ENCODE data around the gene GRID1. TPM values are rescaled to one million over a fixed set of nuclear protein-coding genes. Genes with fewer than 3 reads are reported as not detected.

The GRID1 gene
- total and polyA plus RNA-seq, 2 experiments from 2014 or later, result not detected

DNA sequence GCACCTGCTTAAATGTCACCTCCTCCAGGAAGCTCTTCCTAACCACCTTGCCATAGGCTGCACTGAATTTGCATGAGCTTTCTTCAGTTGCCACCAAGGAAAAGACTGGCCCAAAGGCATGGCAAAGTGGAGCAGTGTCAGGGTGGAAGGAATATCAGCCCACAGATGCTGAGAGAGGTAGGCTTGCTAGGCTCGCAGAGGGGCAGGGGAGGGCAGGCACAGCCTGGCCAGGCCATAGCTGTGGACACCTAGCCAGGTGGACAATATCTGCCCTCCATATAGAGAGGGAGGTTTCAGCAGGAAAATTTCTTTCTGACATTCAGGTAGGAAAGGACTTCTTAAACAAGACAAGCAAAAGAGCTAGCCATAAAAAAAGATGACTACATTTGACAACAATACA, 166.3 kb downstream of the GRID1 start:
- no peaks in the 10 kb centered on the region for H3K9me3 ChIP-seq (ENCODE audit: low read depth)
- WGBS, 2 experiments (ENCODE audit: low coverage in 1 of 2, low lambda C conversion rate in 2 of 2, missing lambda C conversion rate in 2 of 2), result 8 to 53% methylated on average over 1 of the region's 1 CpG
- no peaks in the 10 kb centered on the region for H3K79me2 ChIP-seq (ENCODE audit: insufficient read depth)
- H3F3A ChIP-seq (ENCODE audit: insufficient read depth), result no peaks in the 10 kb centered on the region
- no peaks in the 10 kb centered on the region for H3K27me3 ChIP-seq (replicated peaks; ENCODE audit: insufficient read depth)
- in situ Hi-C loops (cut with MboI), result no loop called here
- no peak for TF ChIP-seq EZH2 (IDR thresholded peaks at IDR 0.05; ENCODE audit: insufficient read depth, poor library complexity, severe bottlenecking)
- no peak for TF ChIP-seq EZH2phosphoT487 (IDR thresholded peaks at IDR 0.05; ENCODE audit: insufficient read depth, low read depth)
- H3K4me3 ChIP-seq, result no peak overlapping the region
- H3K4me2 ChIP-seq (ENCODE audit: unreplicated experiment), result no peak overlapping the region
- no peaks in the 10 kb centered on the region for H3K36me3 ChIP-seq (ENCODE audit: low read depth)
- no peaks in the 10 kb centered on the region for H3K4me1 ChIP-seq (ENCODE audit: insufficient read depth)
- no peak for DNase-seq
- H4K20me1 ChIP-seq (ENCODE audit: insufficient read depth), result no peaks in the 10 kb centered on the region
- no peaks in the 10 kb centered on the region for H3K9me2 ChIP-seq (ENCODE audit: insufficient read depth)
- H3K27ac ChIP-seq, result no peak overlapping the region
- no peak overlapping the region for H2AFZ ChIP-seq
- no peak overlapping the region for H3K9ac ChIP-seq

- no peak overlapping the region for H2AFZ ChIP-seq
- no peaks in the 10 kb centered on the region for H3K36me3 ChIP-seq (ENCODE audit: low read depth)
- no peaks in the 10 kb centered on the region for H3K9me2 ChIP-seq (ENCODE audit: insufficient read depth)
- no peaks in the 10 kb centered on the region for H3K9me3 ChIP-seq (ENCODE audit: low read depth)
- H3K79me2 ChIP-seq (ENCODE audit: insufficient read depth), result no peaks in the 10 kb centered on the region
- H3K27me3 ChIP-seq (replicated peaks; ENCODE audit: insufficient read depth), result no peaks in the 10 kb centered on the region
- TF ChIP-seq EZH2phosphoT487 (IDR thresholded peaks at IDR 0.05; ENCODE audit: insufficient read depth, low read depth), result no peak
- TF ChIP-seq EZH2 (IDR thresholded peaks at IDR 0.05; ENCODE audit: insufficient read depth, poor library complexity, severe bottlenecking), result no peak
- in situ Hi-C loops (cut with MboI), result no loop called here
- no peak overlapping the region for H3K27ac ChIP-seq
- WGBS, 2 experiments (ENCODE audit: low coverage in 1 of 2, low lambda C conversion rate in 2 of 2, missing lambda C conversion rate in 2 of 2), result 0 to 3% methylated on average over 1 of the region's 1 CpG
- no peak for DNase-seq
- no peak overlapping the region for H3K4me2 ChIP-seq (ENCODE audit: unreplicated experiment)
- no peaks in the 10 kb centered on the region for H3F3A ChIP-seq (ENCODE audit: insufficient read depth)
- H3K4me3 ChIP-seq, result no peak overlapping the region
- H3K9ac ChIP-seq, result no peak overlapping the region
- no peaks in the 10 kb centered on the region for H3K4me1 ChIP-seq (ENCODE audit: insufficient read depth)
- no peaks in the 10 kb centered on the region for H4K20me1 ChIP-seq (ENCODE audit: insufficient read depth)
Measured at GRCh38 chr10:86199041-86199440, 167.6 kb downstream of the GRID1 start.

DNA sequence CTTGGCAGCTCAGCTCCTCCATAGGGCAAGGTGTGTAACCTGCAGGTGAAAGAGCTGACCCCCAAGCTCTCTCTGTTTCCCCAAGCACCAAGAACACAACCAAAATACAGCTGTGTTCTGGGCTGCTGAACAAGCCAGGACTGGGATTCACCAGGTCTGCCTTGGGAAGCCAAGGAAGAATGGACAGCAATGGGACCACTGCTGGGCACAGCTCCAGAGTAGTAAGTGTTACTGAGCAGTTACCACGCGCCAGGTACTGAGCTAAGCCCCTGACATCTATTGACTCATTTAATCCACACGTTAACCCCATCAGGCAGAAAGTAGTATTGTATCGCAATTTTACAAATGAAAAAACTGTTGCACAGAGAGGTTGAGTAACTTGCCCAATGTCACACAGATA, 168.3 kb downstream of the GRID1 start:
- H3K4me1 ChIP-seq (ENCODE audit: insufficient read depth), result no peaks in the 10 kb centered on the region
- no peak for DNase-seq
- no peaks in the 10 kb centered on the region for H4K20me1 ChIP-seq (ENCODE audit: insufficient read depth)
- H3F3A ChIP-seq (ENCODE audit: insufficient read depth), result no peaks in the 10 kb centered on the region
- in situ Hi-C loops (cut with MboI), result no loop called here
- no peak for TF ChIP-seq EZH2phosphoT487 (IDR thresholded peaks at IDR 0.05; ENCODE audit: insufficient read depth, low read depth)
- TF ChIP-seq EZH2 (IDR thresholded peaks at IDR 0.05; ENCODE audit: insufficient read depth, poor library complexity, severe bottlenecking), result no peak
- no peaks in the 10 kb centered on the region for H3K79me2 ChIP-seq (ENCODE audit: insufficient read depth)
- no peak overlapping the region for H3K4me3 ChIP-seq
- no peaks in the 10 kb centered on the region for H3K9me3 ChIP-seq (ENCODE audit: low read depth)
- H3K9ac ChIP-seq, result no peak overlapping the region
- H3K27me3 ChIP-seq (replicated peaks; ENCODE audit: insufficient read depth), result no peaks in the 10 kb centered on the region
- no peak overlapping the region for H2AFZ ChIP-seq
- H3K9me2 ChIP-seq (ENCODE audit: insufficient read depth), result no peaks in the 10 kb centered on the region
- no peak overlapping the region for H3K27ac ChIP-seq
- no peak overlapping the region for H3K4me2 ChIP-seq (ENCODE audit: unreplicated experiment)
- WGBS, 2 experiments (ENCODE audit: low coverage in 1 of 2, low lambda C conversion rate in 2 of 2, missing lambda C conversion rate in 2 of 2), result 55 to 59% methylated on average over 4 of the region's 4 CpGs
- no peaks in the 10 kb centered on the region for H3K36me3 ChIP-seq (ENCODE audit: low read depth)

DNA sequence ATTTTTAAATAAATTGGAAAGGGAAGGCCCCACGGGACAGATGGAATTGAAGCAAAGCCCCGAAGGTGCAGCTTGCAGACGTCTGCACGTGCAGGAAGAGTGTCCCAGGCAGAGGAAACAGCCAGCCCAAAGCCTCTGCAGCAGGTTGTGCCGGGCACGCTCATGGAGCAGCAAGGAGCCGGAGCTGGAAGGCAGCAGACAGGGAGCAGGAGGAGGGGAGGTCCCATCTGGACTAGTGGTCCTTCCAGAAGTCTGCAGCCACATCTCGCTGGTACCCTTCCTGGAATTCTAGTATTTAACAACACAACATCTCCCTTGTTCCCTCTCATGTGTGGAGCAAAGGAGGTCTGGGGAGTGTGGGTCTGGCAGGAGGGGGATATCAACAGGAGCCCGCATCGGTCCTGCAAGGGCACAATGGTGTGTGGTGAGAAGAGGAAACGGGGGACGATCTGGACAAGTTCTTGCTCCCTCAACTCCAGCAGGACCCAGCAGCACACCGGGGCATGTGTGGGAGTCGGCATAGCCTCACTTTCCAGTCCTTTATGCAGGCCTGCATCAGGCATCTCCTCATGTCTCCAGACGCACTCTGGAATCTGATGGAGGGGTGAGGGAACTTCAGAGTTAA, 169.3 kb downstream of the GRID1 start:
- Histone ChIP-seq H2AFZ (no peak overlapping the region), H3K27me3 (replicated peaks; ENCODE audit: insufficient read depth) (no peaks in the 10 kb centered on the region), H3F3A (ENCODE audit: insufficient read depth) (no peaks in the 10 kb centered on the region), H3K4me1 (ENCODE audit: insufficient read depth) (no peaks in the 10 kb centered on the region), H3K4me2 (ENCODE audit: unreplicated experiment) (no peak overlapping the region), H3K36me3 (ENCODE audit: low read depth) (no peaks in the 10 kb centered on the region), H3K9ac (no peak overlapping the region), H3K9me3 (ENCODE audit: low read depth) (no peaks in the 10 kb centered on the region), H4K20me1 (ENCODE audit: insufficient read depth) (no peaks in the 10 kb centered on the region), H3K9me2 (ENCODE audit: insufficient read depth) (no peaks in the 10 kb centered on the region), H3K4me3 (no peak overlapping the region), H3K79me2 (ENCODE audit: insufficient read depth) (no peaks in the 10 kb centered on the region), H3K27ac (no peak overlapping the region)
- no peak for DNase-seq
- TF ChIP-seq EZH2phosphoT487 (IDR thresholded peaks at IDR 0.05; ENCODE audit: insufficient read depth, low read depth) (no peak), EZH2 (IDR thresholded peaks at IDR 0.05; ENCODE audit: insufficient read depth, poor library complexity, severe bottlenecking) (no peak)
- in situ Hi-C loops (cut with MboI), result no loop called here
- WGBS, 2 experiments (ENCODE audit: low coverage in 1 of 2, low lambda C conversion rate in 2 of 2, missing lambda C conversion rate in 2 of 2), result 32 to 34% methylated on average over 15 of the region's 15 CpGs
